Stimulated activated CD4-positive, alpha-beta T cell treated with anti-CD3 and anti-CD28 coated beads, TNF-alpha, amount 100 ng/mL, for 4 hours (primary cell): ENCODE results near the gene CNN1.

Experiments used
- DNase-seq, 3 experiments: peaks; one replicate each; pipeline ENCODE4 v3.0.0-alpha.2; 2020; ENCODE audit warnings: low read depth in 3 of 3

CNN1 gene

GRCh38 chr19:11538232-11539036 lies at the start of gene CNN1:
Gene CNN1 (plus strand): TSS chr19:11538851. CDS start chr19:11538928, 77 bp downstream.
- DNase-seq = no peak

DNA sequence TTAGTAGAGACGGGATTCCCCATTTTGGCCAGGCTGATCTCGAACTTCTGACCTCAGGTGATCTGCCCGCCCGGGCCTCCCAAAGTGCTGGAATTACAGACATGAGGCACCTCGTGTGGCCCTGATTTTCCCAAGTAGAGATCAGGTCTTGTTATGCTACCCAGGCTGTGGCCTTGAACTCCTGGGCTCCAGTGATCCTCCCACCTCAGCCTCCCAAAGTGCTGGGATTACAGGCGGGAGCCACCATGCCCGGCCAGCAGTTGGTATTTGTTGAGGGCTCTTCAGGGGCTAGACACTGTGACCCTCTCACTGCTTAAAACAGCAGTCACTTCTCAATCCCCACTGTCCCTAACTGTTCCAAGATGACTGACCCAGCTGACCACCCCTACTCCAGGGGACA lies 49.3 kb upstream of the CNN1 start:
- DNase-seq = no peak

- DNase-seq = no peak
Measured at GRCh38 chr19:11494634-11495285, 43.9 kb upstream of the CNN1 start.

DNA sequence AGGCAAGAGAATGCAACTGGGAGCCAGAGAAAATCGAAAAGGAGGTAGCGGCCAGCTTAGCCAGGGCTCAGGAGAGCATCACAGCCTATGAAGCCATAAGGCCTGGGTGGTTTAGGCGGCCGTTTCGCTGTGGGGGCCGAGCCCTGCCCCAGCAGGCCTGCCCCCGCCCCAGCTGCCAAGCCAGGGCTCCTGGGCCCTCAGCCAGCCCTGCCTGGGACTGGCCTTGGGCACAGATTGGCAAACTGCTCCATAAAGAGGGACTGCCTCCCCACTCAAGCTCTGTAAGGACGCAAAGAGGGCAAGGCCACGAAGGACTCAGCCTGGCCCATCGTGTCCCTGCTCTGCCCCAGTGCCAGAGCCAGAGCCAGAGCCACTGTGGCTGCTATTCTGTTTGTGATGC lies 43.2 kb upstream of the CNN1 start:
- DNase-seq = no peak

GRCh38 chr19:11495885-11496284 lies 42.8 kb upstream of the CNN1 start:
- DNase-seq = no peak

DNA sequence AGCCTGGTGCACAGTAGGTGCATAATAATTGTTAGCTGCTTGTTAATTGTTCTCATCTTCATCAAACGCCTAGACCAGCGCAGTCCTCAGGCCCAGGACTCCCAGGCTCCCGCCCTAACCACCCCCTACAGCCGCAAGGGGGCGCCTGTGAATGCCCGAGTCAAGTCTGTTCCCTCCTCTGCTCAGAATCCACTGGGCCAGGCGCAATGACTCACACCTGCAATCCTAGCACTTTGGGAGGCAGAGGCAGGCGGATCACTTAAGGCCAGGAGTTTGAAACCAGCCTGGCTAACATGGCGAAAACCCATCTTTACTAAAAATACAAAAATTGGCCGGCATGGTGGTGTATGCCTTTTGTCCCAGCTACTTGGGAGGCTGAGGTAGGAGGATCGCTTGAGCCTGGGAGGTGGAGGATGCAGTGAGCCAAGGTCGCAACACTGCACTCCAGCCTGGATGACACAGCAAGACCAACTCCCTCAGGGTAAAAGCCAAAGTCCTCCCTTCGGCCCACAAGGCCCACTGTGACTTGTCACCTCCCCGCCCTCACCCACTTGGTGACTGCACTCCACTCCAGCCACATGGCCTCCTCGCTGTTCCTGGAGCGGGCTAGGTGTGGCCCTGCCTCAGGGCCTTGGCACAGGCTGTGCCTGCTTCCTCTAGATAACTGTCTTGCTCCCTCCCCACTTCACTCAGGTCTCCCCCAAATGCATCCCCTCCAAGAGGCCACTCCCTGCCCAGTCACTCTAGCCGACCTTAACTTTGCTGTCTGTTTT lies 42.1 kb upstream of the CNN1 start:
- DNase-seq = peak; percentile 33 to 53 (median 48)

GRCh38 chr19:11499220-11499726 lies 39.4 kb upstream of the CNN1 start:
- no peak for DNase-seq

- DNase-seq = no peak
Measured at GRCh38 chr19:11499890-11500420, 38.7 kb upstream of the CNN1 start.

- DNase-seq = no peak
Measured at GRCh38 chr19:11504502-11505031, 34.1 kb upstream of the CNN1 start.

- DNase-seq = peak; percentile 92 to 95 (median 94)
Measured at GRCh38 chr19:11505032-11505503, 33.6 kb upstream of the CNN1 start.

- peak; percentile 87 to 93 (median 93) for DNase-seq
Measured at GRCh38 chr19:11505504-11506100, 33.0 kb upstream of the CNN1 start, which contains the start of gene ZNF653. Gene ZNF653 (minus strand): TSS chr19:11505839. CDS start chr19:11505786, 53 bp downstream.

DNA sequence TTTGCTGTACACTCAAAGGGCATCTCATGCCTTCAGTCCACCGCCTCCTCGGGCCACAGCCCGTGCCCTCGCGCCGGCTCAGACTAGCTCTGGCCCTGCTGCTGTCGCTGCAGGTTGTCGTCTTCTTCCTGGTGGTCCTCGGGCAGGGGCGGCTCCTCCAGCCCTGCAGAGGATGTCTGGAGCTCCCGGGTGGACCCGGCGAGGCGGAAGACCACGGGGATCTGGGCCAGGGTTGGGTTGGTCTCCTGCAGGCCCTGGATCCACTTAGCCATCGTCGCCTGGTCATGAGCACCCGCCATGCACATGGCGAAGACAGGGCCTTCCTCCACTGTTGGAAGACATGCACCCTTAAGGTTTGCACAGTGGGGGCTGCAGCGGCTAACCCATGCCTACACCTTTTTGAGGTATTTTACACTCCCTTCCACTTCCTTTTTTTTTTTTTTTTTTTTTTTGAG lies 32.5 kb upstream of the CNN1 start:
- DNase-seq = no peak

GRCh38 chr19:11506967-11507366 lies 31.7 kb upstream of the CNN1 start:
- DNase-seq = no peak

GRCh38 chr19:11507370-11508078 lies 31.1 kb upstream of the CNN1 start:
- no peak for DNase-seq

- DNase-seq = no peak
Measured at GRCh38 chr19:11510444-11510843, 28.2 kb upstream of the CNN1 start.

- DNase-seq = no peak
Measured at GRCh38 chr19:11513946-11514345, 24.7 kb upstream of the CNN1 start.

DNA sequence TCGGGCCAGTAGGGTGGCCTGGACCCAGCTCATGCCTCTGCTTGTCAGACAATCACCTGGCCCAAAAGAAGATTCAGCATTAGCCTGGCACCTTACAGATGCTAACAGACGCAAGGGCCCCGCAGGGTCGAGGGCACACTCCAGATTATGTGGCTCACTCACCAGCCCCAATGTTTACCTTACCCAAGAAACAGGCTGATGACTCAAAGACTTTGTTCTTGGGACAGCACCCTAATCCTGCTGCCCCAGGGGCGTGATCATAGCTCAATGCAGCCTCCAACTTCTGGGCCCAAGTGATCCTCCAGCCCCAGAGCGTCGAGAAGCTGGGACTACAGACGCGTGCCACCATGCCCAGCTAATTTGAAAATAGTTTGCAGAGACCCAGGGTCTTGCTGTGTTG lies 19.5 kb upstream of the CNN1 start:
- no peak for DNase-seq

DNA sequence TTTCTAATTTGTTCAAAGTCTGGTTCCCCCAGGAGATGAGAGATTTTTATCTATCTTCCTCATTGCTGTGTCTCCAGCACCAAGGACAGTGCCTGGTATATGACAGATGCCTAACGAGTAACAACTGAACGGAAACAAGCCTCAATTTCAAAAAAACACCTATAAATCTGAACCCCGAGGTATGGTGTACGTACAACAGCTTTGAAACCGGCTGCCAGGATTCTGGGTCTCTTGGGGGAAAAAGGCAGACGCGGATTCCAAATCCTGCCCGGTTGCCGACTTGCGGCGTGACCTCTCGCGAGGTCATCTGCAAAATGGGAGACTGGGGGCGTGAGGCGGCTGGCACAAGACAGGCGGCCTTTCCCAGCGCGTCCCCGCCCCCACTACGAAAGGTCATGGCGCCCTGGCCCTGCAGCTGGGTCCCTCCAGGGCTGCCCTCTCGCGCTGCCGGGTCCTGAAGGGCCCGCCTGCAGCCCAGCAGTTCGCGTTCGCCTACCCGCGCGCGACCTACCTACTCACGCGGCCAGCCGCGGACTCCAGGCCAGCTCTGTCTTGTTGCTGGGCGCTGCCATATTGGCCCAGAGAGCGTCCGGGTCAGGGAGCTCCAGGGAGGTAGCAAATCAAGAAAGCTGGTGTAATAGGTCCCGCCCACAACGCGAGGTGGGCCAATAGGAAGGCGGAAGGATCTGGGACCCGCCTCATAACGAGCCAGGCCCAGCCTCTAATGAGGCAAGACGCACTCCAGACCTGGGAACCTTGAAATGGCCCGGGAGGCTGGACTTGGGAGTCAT lies 9.9 kb upstream of the CNN1 start, which contains the start of gene ECSIT:
TSS of gene ECSIT (minus strand) at position 584 of the 791 bp plus-strand sequence. CDS start 9,964 bp downstream, outside the sequence.
- peak; percentile 83 to 87 (median 85) for DNase-seq

DNA sequence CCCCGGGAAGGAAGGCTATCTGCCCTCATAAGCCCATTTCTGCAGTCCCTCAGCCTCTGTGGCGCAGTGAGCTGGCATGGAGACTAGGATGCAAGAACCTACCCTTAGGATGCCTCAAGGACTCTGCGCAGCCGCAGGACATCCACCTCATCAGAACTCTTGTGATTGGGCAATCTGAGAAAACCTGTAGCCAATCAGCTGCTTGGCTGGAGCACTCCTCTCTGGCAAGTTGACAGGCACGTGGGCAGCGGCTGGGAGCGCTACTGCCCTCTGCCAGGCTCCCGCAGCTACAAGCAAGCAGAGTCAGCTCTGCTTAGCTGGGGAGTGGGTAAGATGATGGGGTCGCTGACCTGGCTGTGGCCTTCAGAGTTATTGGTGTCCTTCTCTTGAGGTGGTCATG lies 8.2 kb upstream of the CNN1 start:
- DNase-seq = peak in 1 of 3 experiments; percentile 9
